ENCODE results near the gene GPC6. TPM values are rescaled to one million over a fixed set of nuclear protein-coding genes. Genes with fewer than 3 reads are reported as not detected.

The GPC6 gene
- total RNA-seq, 1 donor from 2014 or later = 42.9 TPM

DNA sequence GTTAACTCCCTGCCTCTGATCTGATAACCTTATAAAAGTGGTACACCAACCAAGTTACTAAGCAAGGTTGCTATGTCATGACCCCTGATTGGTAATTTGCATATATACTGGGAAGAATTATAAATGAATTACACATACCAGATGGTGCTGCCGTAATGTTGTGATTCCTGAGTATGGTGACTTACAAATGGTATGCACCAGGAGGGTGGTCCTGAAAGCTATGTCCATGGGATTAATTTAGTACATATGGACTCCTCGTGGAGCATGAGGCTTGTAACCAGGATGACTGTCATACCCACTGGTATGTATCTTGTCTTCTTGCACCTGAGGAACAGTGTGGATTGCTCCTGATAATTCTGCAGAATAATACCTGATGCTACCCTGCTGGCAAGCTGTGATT lies 240.6 kb downstream of the GPC6 start:
- Histone ChIP-seq H3K27ac (no peak overlapping the region), H3F3A (ENCODE audit: low read depth) (no peaks in the 10 kb centered on the region), H4K20me1 (ENCODE audit: low read depth) (no peaks in the 10 kb centered on the region), H3K36me3 (no peaks in the 10 kb centered on the region), H3K4me2 (no peak overlapping the region), H3K4me3 (no peak overlapping the region), H2AFZ (replicated peaks) (no peak overlapping the region), H3K9ac (no peak overlapping the region), H3K27me3 (no peaks in the 10 kb centered on the region), H3K4me1 (no peaks in the 10 kb centered on the region), H3K79me2 (ENCODE audit: low read depth) (no peaks in the 10 kb centered on the region), H3K9me3 (ENCODE audit: low read depth) (peaks cover 12% of the 10 kb centered on the region)
- no peak overlapping the region for H3K4me3 Mint-ChIP-seq
- no peaks in the 10 kb centered on the region for H3K4me1 Mint-ChIP-seq
- no peak for DNase-seq (ENCODE audit: low spot score)
- TF ChIP-seq EZH2phosphoT487 (IDR thresholded peaks at IDR 0.05) (no peak), EZH2 (IDR thresholded peaks at IDR 0.05) (no peak)
- TF ChIP-seq, protein P1, sequence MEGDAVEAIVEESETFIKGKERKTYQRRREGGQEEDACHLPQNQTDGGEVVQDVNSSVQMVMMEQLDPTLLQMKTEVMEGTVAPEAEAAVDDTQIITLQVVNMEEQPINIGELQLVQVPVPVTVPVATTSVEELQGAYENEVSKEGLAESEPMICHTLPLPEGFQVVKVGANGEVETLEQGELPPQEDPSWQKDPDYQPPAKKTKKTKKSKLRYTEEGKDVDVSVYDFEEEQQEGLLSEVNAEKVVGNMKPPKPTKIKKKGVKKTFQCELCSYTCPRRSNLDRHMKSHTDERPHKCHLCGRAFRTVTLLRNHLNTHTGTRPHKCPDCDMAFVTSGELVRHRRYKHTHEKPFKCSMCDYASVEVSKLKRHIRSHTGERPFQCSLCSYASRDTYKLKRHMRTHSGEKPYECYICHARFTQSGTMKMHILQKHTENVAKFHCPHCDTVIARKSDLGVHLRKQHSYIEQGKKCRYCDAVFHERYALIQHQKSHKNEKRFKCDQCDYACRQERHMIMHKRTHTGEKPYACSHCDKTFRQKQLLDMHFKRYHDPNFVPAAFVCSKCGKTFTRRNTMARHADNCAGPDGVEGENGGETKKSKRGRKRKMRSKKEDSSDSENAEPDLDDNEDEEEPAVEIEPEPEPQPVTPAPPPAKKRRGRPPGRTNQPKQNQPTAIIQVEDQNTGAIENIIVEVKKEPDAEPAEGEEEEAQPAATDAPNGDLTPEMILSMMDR (IDR thresholded peaks at IDR 0.05) = no peak
- H3K36me3 Mint-ChIP-seq = peaks cover 4% of the 10 kb centered on the region
- no peaks in the 10 kb centered on the region for H3K27me3 Mint-ChIP-seq (ENCODE audit: insufficient read depth, low read depth)
- peaks cover 16% of the 10 kb centered on the region for H3K9me3 Mint-ChIP-seq
- no peak overlapping the region for H3K27ac Mint-ChIP-seq

- Histone ChIP-seq H3F3A (ENCODE audit: low read depth) (no peaks in the 10 kb centered on the region), H3K9ac (no peak overlapping the region), H3K36me3 (no peaks in the 10 kb centered on the region), H2AFZ (replicated peaks) (no peak overlapping the region), H3K4me1 (no peaks in the 10 kb centered on the region), H3K27me3 (no peaks in the 10 kb centered on the region), H3K79me2 (ENCODE audit: low read depth) (no peaks in the 10 kb centered on the region), H3K27ac (no peak overlapping the region), H3K4me3 (no peak overlapping the region), H3K9me3 (ENCODE audit: low read depth) (peaks cover 12% of the 10 kb centered on the region), H4K20me1 (ENCODE audit: low read depth) (no peaks in the 10 kb centered on the region), H3K4me2 (no peak overlapping the region)
- no peak for DNase-seq (ENCODE audit: low spot score)
- Mint-ChIP-seq H3K4me3 (no peak overlapping the region), H3K4me1 (no peaks in the 10 kb centered on the region), H3K27me3 (ENCODE audit: insufficient read depth, low read depth) (no peaks in the 10 kb centered on the region), H3K9me3 (peaks cover 16% of the 10 kb centered on the region), H3K27ac (no peak overlapping the region), H3K36me3 (peaks cover 4% of the 10 kb centered on the region)
- TF ChIP-seq EZH2phosphoT487 (IDR thresholded peaks at IDR 0.05) = no peak
- no peak for TF ChIP-seq EZH2 (IDR thresholded peaks at IDR 0.05)
- TF ChIP-seq, protein P1 (IDR thresholded peaks at IDR 0.05) = no peak
Measured at GRCh38 chr13:93468433-93468832, 241.8 kb downstream of the GPC6 start.

DNA sequence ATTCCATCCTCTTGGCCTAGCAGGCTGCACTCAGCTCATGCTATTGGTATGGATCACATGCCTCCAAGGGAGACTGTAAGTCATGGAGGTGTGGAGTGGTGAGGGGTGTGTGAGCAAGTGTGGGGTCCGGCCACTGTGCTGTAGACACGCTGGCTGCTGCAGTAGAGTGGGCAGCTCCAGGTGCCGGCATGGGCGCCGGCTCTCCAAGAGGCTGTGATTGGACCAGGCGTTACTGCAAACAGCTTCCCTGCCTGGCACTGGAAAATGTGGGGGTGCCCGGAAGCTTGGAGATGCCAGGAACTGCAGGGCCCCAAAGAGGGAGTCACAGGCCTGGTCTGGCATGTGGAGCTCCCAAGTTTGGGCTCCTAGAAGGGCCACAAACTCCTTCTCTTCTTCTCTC lies 245.7 kb downstream of the GPC6 start:
- H3F3A ChIP-seq (ENCODE audit: low read depth) = no peaks in the 10 kb centered on the region
- H3K79me2 ChIP-seq (ENCODE audit: low read depth) = no peaks in the 10 kb centered on the region
- Mint-ChIP-seq H3K9me3 (peaks cover 16% of the 10 kb centered on the region), H3K27me3 (ENCODE audit: insufficient read depth, low read depth) (no peaks in the 10 kb centered on the region), H3K4me1 (no peaks in the 10 kb centered on the region), H3K27ac (no peak overlapping the region), H3K36me3 (peaks cover 4% of the 10 kb centered on the region), H3K4me3 (no peak overlapping the region)
- no peaks in the 10 kb centered on the region for H4K20me1 ChIP-seq (ENCODE audit: low read depth)
- TF ChIP-seq, protein P1 (IDR thresholded peaks at IDR 0.05) = no peak
- TF ChIP-seq EZH2 (IDR thresholded peaks at IDR 0.05) (no peak), EZH2phosphoT487 (IDR thresholded peaks at IDR 0.05) (no peak)
- H3K27ac ChIP-seq = no peak overlapping the region
- no peak overlapping the region for H3K4me2 ChIP-seq
- DNase-seq (ENCODE audit: low spot score) = no peak
- H2AFZ ChIP-seq (replicated peaks) = no peak overlapping the region
- no peaks in the 10 kb centered on the region for H3K36me3 ChIP-seq
- no peak overlapping the region for H3K4me3 ChIP-seq
- no peaks in the 10 kb centered on the region for H3K27me3 ChIP-seq
- H3K4me1 ChIP-seq = no peaks in the 10 kb centered on the region
- no peak overlapping the region for H3K9ac ChIP-seq
- H3K9me3 ChIP-seq (ENCODE audit: low read depth) = peaks cover 12% of the 10 kb centered on the region

All from neural progenitor cell (in vitro differentiated cells).